Mucosa of gallbladder (tissue), 1 donor: ENCODE data around the gene POLE3. TPM values are rescaled to one million over a fixed set of nuclear protein-coding genes. Genes with fewer than 3 reads are reported as not detected.
"Not testable (repeated sequence)": the region's sequence is repeated elsewhere in the genome, so short reads cannot be mapped to it uniquely, and the experiment has no call there.

Source experiments
- DNase-seq: peaks from one replicate; pipeline ENCODE4 v3.0.0-alpha.2; 2020; ENCODE audit warnings: low spot score
- total RNA-seq: library from RNA; stranded (reverse); gene quantifications from one replicate; pipeline ENCODE4 v1.2.1, GENCODE V29; 2021
- donor health status: DM: no; HTN: no; CAD: no.

POLE3 gene
- total RNA-seq, 1 donor from 2014 or later = 24.5 TPM

- no peak for DNase-seq
Observed at GRCh38 chr9:113403646-113404045, 6.8 kb downstream of the POLE3 start.

- peak; percentile 99 for DNase-seq
Observed at GRCh38 chr9:113401027-113401792, 9.3 kb downstream of the POLE3 start, which contains the start of gene ALAD. Gene ALAD, minus strand, starts transcription at chr9:113401284. Its CDS starts 7,725 bp downstream, at chr9:113393559.

DNA sequence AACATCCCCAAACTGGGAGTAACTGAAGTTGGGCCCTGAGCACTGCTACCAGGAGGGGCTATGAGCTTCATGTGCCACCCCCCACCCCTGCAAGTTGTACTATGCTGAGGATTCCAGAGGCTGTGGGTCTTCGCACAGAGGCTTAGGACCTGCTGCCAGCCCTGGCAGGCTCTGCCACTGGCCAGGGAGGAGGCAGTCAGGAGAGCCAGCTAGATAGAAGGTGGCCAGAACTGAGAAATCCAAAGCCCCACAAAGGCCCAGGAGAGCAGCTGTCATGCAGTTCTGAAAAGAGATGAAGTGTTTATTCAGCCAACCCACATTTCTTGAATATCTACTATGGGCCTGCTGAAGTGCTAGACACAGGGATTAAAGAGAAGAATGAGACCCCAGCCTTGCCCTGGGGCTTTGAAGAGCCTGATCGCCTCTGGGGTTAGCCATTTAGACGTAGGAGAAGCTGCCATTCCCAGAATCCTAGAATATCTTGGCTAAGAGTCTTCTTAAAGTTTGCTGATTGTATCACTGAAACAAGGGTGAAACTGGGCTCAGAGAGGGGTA is 10.8 kb downstream of the POLE3 start:
- no peak for DNase-seq

GRCh38 chr9:113398796-113399195 is 11.7 kb downstream of the POLE3 start:
- DNase-seq = no peak

DNA sequence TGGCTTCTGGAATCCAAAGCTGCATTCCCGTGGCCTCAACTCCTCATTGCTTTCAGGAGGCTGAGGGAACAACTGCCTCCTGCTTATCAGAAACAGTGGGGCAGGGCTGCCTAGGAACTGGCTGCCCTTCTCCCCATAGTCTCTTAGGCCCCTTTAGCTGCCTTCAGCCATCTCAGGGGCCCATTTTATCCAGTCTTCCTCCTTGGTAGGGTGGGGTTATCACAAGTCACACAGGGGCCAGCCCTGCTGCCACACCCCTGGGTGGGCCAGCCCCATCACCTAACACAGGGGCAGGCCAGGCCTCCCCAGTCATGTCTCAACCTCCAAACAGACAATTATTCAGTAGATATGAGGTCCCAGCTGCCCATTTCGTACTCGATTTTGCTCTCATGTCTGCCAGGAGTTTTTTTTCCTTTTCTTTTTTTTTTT is 13.3 kb downstream of the POLE3 start:
- no peak for DNase-seq

DNA sequence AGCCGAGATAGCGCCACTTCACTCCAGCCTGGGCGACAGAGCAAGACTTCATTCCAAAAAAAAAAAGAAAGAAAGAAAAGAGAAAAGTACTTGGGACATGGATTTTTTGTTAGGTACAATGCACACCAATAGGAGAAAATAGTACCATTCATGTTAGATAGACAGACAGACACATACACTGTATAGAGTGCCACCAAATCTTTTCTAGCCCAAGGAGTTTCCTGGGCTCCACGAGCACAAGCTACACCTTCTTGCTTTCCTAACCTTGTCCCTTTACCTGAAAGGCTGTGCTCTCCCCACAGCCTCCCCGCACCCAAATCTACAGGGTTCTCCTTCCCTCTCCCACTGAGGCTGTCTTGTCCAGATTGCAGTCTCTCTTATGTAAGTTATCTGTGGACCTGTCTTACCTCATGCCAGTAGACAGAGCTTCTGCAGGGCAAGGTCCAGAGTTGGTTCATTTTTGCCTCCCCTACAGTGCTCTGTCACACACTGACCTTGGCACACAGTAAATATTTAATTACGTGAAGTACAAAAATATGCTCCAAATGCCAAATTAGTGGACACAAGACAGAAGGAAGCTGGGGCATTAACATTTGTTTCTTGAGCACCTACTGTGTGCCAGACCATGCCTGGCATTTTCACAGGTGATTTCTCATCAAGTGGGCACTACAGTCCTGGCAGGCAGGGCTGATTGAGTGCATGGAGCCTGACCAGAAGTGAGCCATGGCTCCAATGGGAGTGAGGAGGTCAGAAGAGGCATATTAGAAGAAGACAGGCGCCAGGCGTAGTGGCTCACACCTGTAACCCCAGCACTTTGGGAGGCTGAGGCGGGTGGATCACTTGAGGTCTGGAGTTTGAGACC is 15.2 kb downstream of the POLE3 start:
- no peak for DNase-seq

DNA sequence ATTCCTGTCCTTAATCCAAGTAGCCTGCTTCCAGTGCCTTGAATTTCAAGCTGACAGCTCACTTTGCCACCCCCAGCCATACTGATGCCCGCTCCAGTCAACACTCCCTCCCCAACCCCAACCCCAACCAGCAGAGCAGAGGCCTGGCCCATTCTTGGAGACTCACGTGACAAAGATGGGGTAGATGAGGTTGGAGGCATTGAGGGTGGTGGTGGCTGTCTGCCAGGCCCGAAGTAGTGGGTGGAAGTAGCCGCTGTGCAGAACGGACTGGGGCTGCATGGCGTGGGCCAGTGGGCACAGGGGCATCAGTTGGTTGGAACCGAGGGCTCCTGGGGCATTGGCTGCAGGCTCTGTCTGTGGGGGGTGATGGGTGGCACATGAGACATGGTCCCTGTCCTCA is 17.2 kb downstream of the POLE3 start:
- no peak for DNase-seq

GRCh38 chr9:113391917-113392316 is 18.6 kb downstream of the POLE3 start:
- no peak for DNase-seq

DNA sequence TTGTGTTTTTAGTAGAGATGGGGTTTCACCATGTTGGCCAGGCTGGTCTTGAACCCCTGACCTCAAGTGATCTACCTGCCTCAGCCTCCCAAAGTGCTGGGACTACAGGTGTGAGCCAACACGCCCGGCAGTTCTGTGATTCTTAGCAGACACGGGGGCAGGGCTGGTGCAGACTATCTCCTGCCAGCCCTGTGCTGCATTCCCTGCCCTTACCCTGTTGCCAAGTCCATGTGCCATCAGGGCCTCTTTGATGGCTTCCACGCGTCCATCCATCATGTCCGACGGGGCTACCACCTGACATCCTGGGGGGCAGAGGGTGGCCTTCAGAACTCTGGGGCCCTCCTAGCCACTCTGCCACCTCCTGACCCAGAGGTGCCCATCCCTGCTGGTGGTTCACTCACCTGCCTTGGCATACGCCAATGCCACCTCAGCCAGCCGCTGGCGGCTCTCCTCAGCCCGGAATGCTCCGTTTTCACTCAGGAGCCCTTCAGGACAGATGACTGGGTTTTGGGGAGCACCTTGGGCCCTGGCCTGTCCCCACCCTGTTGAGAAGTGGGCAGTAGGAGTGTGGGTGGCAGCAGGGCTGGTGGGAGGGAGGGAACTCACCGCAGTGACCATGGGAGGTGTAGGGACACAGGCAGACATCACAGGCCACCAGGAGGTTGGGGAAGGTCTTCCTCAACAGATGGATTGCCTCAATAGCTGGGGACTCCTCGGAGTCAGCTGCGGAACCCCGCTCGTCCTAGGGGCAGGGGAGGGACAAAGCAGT is 20.1 kb downstream of the POLE3 start:
- no peak for DNase-seq

GRCh38 chr9:113389451-113389850 is 21.0 kb downstream of the POLE3 start:
- no peak for DNase-seq

- peak; percentile 73 for DNase-seq
Observed at GRCh38 chr9:113388833-113389232, 21.6 kb downstream of the POLE3 start.

- DNase-seq = peak; percentile 84
Observed at GRCh38 chr9:113387560-113388230, 22.8 kb downstream of the POLE3 start.

DNA sequence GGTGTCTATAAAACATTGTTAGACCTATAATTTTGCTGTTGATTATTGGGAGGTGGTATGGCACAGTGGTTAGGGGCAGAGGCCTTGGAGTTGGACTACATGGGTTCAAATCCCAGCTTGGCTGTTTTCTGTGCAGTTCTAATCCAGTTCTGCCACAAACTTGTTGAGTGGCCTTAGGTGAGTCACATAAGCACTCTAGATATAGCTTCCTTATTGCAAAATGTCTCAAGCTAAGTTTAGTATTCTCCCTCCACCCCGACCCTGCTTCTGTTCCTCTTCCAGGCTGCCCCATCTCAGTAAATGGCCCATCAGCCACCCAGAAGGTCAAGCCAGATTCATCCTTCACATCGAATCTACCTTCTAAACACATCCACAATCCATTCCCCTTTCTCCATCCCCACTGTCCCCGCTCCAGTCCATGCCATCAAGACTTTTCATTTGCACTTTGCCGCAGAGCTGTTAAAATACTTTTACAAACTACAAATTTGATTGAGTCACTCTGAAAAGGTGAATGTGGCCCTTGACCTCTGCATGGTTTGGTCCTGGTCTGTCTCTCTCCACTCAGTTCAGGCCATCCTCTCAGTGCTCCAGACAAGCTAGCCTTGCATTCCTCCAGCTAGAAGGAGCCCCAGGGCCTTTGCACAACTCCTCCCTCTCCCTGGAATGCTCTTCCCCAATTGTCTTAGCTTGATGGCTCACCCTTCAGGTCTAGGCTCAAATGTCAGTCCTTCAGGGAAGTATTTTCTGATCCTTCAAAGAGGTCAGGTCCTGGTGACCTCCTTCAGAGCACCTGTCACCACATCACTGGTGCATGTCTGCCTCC is 23.7 kb downstream of the POLE3 start:
- DNase-seq = no peak

DNA sequence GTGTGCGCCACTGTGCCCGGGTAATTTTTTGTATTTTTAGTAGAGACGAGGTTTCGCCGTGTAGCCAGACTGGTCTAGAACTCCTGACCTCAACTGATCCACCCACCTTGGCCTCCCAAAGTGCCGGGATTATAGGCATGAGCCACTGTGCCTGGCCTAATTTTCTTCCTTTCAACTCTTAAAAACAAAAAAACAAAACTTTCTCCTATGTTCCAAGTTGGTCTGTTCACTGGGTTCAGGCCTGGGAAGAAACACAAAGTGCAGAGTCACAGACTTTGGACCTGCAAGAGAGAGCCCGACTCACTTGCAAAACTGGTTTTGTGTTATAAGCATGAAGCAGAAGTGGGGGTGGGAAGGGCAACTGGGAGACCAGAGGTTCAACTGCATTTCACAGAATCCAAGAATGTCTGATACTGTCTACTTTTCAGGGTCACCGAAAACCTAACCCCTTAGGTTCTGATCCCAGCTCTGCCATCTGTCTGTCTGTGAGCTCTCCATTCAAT is 28.5 kb downstream of the POLE3 start:
- DNase-seq = peak; percentile 85

DNA sequence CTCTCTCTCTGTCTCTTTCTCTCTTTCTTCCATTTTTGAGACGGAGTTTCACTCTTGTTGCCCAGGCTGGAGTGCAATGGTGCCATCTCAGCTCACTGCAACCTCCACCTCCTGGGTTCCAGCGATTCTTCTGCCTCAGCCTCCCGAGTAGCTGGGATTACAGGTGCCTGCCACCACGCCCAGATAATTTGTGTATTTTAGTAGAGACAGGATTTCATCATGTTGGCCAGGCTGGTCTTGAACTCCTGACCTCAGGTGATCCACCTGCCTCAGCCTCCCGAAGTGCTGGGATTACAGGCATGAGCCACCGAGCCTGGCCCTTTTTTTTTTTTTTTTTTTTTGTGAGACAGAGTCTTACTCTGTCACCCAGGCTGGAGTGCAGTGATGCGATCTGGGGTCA is 29.0 kb downstream of the POLE3 start:
- not testable (repeated sequence) for DNase-seq

GRCh38 chr9:113380869-113381378 is 29.6 kb downstream of the POLE3 start:
- DNase-seq = no peak

DNA sequence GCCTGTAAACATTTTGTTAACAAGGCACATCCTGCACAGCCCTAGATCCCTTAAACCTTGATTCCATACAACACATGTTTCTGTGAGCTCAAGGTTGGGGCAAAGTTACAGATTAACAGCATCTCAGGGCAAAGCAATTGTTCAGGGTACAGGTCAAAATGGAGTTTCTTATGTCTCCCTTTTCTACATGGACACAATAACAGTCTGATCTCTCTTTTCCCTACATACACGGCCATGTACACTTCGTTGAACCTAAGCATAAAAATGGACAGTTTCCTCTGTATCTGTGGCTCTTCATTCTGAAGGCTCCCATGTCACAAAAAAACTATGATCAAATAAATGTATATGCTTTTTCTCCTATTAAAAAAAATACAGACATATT is 30.7 kb downstream of the POLE3 start:
- DNase-seq = not testable (repeated sequence)

- DNase-seq = peak; percentile 62
Observed at GRCh38 chr9:113379094-113379828, 31.2 kb downstream of the POLE3 start.
